Stimulated activated CD4-positive, alpha-beta T cell treated with anti-CD3 and anti-CD28 coated beads, Interleukin-12 subunit alpha, Interleukin-12 subunit beta, amount 100 ng/mL, for 4 hours (primary cell): Measurements from ENCODE around the gene CNIH1.
"Not testable (repeated sequence)": the region's sequence is repeated elsewhere in the genome, so short reads cannot be mapped to it uniquely, and the experiment has no call there.

Source experiments
- DNase-seq: peaks from one replicate; pipeline ENCODE4 v3.0.0-alpha.2; 2020

Gene CNIH1

DNA sequence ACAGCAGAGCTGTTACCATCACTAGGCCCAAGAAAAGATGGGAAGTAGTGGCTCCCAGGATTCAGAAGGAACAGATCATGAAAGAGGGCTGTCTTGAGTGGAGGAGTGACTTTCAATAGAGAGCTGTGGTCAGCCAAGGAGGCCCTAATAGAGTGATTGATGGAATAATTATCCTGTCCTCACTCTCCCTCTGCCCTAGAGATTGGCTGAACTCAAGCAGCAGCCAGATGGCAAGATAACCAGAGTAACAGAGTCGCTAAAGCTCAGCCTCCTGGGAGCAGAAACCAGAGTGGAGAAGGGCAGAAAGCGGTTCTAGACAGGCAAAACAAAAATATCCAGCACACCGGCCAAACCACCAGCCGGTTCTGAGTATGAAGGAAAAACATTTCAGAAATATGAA, 24.5 kb upstream of the CNIH1 start:
- DNase-seq: no peak

DNA sequence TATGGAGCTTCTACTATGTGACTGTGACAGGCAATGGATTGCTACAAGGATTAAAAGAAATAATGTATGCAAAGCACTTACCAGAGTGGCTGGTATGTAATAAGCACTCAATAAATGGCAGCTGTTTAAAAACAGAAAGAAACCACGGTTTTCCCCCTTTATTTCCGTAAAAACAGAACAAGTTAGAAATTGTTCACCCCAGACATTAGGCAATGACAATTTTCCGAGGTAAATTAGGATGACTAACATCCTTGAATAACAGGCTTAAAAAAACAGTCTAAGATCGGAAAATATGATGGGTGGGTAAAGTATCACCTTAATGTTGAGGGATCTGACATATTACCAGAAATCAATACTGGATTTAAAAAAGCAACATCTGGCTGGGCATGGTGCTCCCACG, 20.9 kb upstream of the CNIH1 start:
- no peak for DNase-seq

DNA sequence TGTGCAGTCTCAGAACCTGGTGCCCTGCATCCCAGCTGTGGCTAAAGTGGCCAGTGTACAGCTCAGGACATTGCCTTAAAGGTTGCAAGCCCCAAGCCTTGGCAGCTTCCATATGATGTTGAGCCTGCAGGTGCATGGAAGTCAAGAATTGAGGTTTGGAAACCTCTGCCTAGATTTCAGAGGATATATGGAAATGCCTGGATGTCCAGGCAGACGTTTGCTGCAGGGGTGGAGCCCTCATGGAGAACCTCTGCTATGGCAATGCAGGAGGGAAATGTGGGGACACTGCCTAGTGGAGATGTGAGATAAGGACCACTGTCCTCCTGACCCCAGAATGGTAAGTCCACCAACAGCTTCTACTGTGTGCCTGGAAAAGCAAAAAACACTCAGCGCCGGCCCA, 17.9 kb upstream of the CNIH1 start:
- DNase-seq: no peak

DNA sequence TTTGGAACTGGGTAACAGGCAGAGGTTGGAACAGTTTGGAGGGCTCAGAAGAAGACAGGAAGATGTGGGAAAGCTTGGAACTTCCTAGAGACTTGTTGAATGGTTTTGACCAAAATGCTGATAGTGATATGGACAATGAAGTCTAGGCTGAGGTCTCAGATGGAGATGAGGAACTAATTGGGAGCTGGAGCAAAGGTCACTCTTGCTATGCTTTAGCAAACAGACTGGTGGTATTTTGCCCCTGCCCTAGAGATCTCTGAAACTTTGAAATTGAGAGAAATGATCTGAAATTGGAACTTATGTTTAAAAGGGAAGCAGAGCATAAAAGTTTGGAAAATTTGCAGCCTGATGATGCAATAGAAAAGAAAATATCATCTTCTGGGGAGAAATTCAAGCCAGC, 17.4 kb upstream of the CNIH1 start:
- not testable (repeated sequence) for DNase-seq

GRCh38 chr14:54457609-54457996, 16.4 kb upstream of the CNIH1 start:
- no peak for DNase-seq

- not testable (repeated sequence) for DNase-seq
Measured at GRCh38 chr14:54456820-54457608, 15.8 kb upstream of the CNIH1 start.

- DNase-seq: no peak
Measured at GRCh38 chr14:54455363-54455762, 14.2 kb upstream of the CNIH1 start.

DNA sequence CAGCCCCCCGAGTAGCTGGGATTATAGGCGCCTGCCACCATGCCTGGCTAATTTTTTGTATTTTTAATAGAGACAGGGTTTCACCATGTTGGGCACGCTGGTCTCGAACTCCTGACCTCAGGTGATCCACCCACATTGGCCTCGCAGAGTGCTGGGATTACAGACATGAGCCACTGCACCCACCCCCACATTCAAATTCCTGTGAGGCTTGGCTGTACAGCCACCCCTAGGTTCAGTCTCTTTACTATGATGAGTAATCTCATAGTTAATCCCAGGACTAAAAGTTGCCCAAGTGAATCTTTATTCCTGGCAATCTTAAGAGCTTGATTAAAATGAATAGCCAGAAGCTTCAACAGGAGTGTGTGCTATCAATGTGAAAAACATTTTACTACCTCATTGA, 12.8 kb upstream of the CNIH1 start:
- DNase-seq: not testable (repeated sequence)

GRCh38 chr14:54453252-54453651, 12.1 kb upstream of the CNIH1 start:
- no peak for DNase-seq

- no peak for DNase-seq
Measured at GRCh38 chr14:54451961-54452360, 10.8 kb upstream of the CNIH1 start.

- DNase-seq: no peak
Measured at GRCh38 chr14:54451121-54451601, 10.0 kb upstream of the CNIH1 start.

DNA sequence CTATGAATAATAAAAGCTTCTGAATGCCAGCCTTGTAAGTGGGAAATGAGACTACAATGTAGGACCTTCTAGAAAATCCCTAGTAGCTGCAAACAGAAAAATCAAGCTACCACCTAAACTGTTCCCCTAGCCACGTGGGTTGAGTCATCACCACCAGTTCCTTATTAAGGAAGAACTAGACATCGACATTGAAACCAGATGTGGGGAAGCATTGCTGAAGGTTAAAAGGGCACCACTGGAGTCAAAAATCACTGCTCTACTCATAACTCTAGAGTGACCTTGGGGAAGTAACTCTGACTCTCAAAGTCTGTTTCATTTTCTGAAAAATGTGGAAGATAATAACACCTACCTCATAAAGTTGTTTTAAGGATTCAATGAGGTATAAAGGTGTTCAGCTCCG, 9.4 kb upstream of the CNIH1 start:
- no peak for DNase-seq

DNA sequence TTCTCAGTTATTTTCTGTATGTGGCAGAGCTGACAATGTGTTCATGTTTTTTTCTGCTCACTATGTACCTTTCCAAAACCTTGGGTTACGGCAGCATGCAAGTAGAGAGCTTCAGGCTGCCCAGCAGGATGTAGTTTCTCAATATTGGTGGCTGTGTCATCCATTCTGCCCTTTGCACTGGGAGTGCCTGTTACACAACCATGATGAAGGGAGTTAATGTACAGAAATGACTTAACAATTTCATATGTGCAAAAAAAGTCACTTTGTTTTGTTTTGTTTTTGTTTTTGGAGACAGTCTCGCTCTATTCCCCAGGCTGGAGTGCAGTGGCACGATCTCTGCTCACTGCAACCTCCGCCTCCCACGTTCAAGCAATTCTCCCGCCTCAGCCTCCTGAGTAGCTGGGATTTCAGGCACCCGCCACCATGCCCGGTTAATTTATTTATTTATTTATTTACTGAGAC, 6.1 kb upstream of the CNIH1 start:
- DNase-seq: no peak

DNA sequence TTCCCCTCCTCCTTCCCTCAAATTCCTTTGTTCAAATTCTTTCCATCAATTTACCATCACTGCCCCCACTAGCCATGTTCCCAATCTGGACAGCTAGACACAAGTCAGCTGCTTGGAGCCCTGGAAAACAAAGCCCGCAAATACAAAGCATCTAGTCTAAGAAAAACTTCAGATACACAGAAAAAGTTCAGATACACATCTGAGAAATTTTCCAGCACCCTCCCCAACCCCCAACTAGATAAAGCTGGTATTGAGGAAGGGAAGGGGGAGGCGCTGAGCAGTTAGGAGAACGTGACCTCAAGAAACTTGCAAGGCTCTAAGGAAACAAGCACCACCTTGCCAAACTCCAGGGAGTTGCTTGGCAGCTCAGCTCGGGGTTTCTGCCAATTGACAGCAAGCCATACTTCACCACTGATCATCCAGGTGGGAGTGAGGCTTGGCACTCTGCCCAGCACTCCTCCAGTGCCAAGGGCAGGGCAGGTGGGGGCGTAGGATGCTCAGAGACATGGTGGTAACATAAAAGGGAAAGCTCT, 5.1 kb upstream of the CNIH1 start:
- no peak for DNase-seq

- DNase-seq: no peak
Measured at GRCh38 chr14:54444681-54445080, 3.5 kb upstream of the CNIH1 start.

- DNase-seq: no peak
Measured at GRCh38 chr14:54443981-54444380, 2.8 kb upstream of the CNIH1 start.

DNA sequence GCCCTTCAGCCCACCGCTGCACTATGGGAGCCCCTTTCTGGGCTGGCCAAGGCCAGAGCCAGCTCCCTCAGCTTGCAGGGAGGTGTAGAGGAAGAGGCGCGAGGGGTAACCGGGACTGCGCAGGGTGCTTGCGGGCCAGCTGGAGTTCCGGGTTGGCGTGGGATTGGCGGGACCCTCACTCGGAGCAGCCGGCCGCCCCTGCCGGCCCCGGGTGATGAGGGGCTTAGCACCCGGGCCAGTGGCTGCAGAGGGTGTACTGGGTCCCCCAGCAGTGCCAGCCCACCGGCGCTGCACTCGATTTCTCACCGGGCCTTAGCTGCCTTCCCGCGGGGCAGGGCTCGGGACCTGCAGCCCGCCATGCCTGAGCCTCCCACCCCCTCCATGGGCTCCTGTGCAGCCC, 1.8 kb upstream of the CNIH1 start:
- not testable (repeated sequence) for DNase-seq

DNA sequence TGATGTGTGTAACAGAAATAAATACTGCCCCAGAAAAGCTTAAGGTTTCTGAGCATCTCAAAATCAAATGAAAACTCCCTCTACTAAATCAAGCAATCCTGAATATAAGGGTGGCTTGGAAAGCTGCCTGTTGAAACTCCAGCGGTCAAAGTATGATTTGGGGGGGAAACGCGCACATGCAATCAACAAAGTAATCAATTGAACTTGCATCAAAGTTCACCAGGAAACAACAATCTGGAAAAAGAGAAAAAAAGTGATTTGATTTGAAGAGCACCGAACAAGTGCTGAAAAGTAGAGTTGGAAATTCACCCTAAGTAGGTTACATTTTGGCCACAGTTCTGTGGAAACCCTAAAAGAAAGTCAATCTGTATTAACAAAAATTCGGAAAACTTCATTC, 700 bp downstream of the CNIH1 start:
- no peak for DNase-seq

- no peak for DNase-seq
Measured at GRCh38 chr14:54440037-54440436, 1.1 kb downstream of the CNIH1 start.

GRCh38 chr14:54438703-54439102, 2.5 kb downstream of the CNIH1 start:
- DNase-seq: no peak

DNA sequence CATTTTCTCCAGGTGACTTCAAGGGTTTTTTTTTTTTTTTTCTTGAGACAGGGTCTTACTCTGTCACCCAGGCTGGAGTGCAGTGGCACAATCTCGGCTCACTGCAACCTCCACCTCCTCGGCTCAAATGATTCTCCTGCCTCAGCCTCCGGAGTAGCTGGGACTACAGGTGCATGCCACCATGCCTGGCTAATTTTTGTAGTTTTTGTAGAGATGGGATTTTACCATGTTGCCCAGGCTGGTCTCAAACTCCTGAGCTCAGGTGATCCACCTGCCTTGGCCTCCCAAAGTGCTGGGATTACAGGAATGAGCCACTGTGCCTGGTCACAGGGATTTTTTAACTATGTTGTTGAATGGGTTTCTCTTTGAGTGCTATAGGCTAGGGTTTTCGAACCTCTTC, 3.2 kb downstream of the CNIH1 start:
- not testable (repeated sequence) for DNase-seq

DNA sequence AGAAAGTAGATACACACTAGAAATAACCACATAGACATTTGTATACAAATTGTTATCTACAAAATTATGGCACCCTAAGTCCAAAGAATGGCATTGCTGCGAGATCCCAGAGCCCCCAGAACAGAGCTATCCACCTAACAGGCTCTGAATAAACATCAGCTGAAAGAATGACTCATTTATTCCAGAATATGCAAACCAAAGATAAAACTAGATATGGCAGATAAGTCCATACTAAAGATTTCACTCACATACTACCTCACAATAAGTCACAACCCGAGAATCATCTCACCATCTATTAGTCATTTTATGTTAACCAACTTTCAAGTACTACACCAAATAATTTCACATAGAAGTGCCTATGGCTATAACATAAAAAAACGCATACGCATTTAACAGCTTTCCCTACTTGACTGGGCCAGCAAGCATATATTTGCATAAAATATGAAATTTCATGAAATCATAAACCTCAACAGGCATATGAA, 5.6 kb downstream of the CNIH1 start:
- DNase-seq: peak; percentile 6

DNA sequence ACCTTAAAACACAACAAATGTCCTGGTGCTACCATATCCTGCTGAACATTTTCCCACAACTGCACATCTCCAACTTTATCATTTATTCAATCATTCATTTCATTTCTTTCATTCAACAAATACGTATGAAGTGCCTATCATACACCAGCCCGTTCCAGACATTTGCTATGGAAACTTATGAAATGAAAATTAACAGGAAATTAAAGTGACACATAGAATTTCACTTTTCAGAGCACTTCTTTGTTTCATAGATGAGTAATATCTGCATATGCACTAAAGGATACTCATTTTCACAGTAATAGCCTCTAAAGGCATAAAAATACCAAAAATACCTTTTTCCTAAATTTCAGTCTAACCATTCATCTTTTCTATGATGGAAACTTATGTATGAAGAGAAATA, 12.6 kb downstream of the CNIH1 start:
- DNase-seq: no peak

- DNase-seq: no peak
Measured at GRCh38 chr14:54427871-54428270, 13.3 kb downstream of the CNIH1 start.
